ENCODE data around the gene NFS1. TPM values are rescaled to one million over a fixed set of nuclear protein-coding genes. Genes with fewer than 3 reads are reported as not detected.
"Not testable (repeated sequence)": the region's sequence is repeated elsewhere in the genome, so short reads cannot be mapped to it uniquely, and the experiment has no call there.

The NFS1 gene
- total RNA-seq, 1 experiment from 2014 or later: 75.8 TPM

DNA sequence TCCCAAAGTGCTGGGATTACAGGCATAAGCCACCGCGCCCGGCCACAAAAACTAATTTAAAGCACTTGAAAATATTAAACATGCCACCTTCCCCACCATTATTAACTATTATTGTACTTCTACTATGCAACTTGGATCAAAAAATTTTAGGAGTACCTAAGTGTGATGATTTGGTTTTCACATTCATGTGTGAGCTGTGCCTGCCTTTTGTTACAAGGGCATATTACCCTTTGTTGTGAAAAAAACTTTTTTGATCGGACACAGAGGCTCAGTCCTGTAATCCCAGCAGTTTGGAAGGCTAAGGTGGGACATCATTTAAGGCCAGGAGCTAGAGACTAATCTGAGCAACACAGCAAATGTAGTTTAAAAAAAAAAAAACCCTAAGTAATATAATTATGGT lies 17.2 kb upstream of the NFS1 start:
- ChIA-PET POLR2A (ENCODE audit: unreplicated experiment) (interaction anchor here (0.6 kb wide), 1 partner anchor 185 kb away, joined by 3 read pairs; no protein-coding TSS in a partner anchor), CTCF (no interaction called here)
- Histone ChIP-seq H3K9me2 (replicated peaks; ENCODE audit: low read length) (no peaks in the 10 kb centered on the region), H3K79me2 (ENCODE audit: low read length) (peaks cover 85% of the 10 kb centered on the region), H3K4me2 (ENCODE audit: low read length) (no peak overlapping the region), H3K9me3 (ENCODE audit: low read length) (no peaks in the 10 kb centered on the region), H3K36me3 (ENCODE audit: low read depth, low read length) (peaks cover 89% of the 10 kb centered on the region), H3K4me3 (ENCODE audit: low read length) (no peak overlapping the region), H3K27ac (ENCODE audit: low read length) (no peak overlapping the region), H2AFZ (ENCODE audit: low read length) (no peak overlapping the region), H3K9ac (ENCODE audit: low read length) (no peak overlapping the region), H3K4me1 (ENCODE audit: insufficient read depth, low read length) (no peaks in the 10 kb centered on the region), H3F3A (ENCODE audit: low read length, unreplicated experiment) (peaks cover 27% of the 10 kb centered on the region), H4K20me1 (ENCODE audit: low read length) (peaks cover 64% of the 10 kb centered on the region), H3K27me3 (ENCODE audit: low read length) (no peaks in the 10 kb centered on the region)
- ATAC-seq: no peak
- no peak for TF ChIP-seq EZH2phosphoT487 (IDR thresholded peaks at IDR 0.05; ENCODE audit: borderline replicate concordance, low read length)
- no peak for DNase-seq
- BruUV-seq (replicated peaks): no TSS peak
- intact Hi-C loops (cut with micrococcal nuclease): no loop called here

DNA sequence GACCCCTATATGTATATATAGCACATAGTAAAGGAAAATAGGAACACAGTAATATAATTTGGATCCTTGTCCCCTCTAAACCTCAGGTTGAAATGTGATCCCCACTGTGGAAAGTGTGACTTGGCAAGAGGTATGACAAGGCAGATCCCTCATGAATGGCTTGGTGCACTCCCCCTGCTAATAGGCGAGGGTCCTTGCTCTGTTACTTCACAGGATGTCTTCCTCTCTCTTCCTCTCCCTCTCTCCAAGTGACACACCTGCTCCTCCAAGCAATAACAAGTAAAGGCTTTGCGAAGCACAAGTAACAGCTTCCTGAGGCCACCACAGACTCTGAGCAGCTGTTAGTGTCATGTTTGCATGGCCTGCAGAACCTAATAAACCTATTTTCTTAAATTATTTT lies 16.5 kb upstream of the NFS1 start:
- CTCF ChIA-PET: no interaction called here
- ATAC-seq: no peak
- H3K27ac ChIP-seq (ENCODE audit: low read length): no peak overlapping the region
- H3K36me3 ChIP-seq (ENCODE audit: low read depth, low read length): peaks cover 89% of the 10 kb centered on the region
- H3K4me3 ChIP-seq (ENCODE audit: low read length): no peak overlapping the region
- H3F3A ChIP-seq (ENCODE audit: low read length, unreplicated experiment): peaks cover 31% of the 10 kb centered on the region
- no peaks in the 10 kb centered on the region for H3K27me3 ChIP-seq (ENCODE audit: low read length)
- no TSS peak for BruUV-seq (replicated peaks)
- peaks cover 65% of the 10 kb centered on the region for H4K20me1 ChIP-seq (ENCODE audit: low read length)
- no peak for DNase-seq
- H3K9me2 ChIP-seq (replicated peaks; ENCODE audit: low read length): no peaks in the 10 kb centered on the region
- no peak overlapping the region for H3K9ac ChIP-seq (ENCODE audit: low read length)
- POLR2A ChIA-PET (ENCODE audit: unreplicated experiment): no interaction called here
- TF ChIP-seq EZH2 (IDR thresholded peaks at IDR 0.05; ENCODE audit: low read length, unreplicated experiment) (no peak), EZH2phosphoT487 (IDR thresholded peaks at IDR 0.05; ENCODE audit: borderline replicate concordance, low read length) (no peak)
- TF ChIP-seq, protein P1, sequence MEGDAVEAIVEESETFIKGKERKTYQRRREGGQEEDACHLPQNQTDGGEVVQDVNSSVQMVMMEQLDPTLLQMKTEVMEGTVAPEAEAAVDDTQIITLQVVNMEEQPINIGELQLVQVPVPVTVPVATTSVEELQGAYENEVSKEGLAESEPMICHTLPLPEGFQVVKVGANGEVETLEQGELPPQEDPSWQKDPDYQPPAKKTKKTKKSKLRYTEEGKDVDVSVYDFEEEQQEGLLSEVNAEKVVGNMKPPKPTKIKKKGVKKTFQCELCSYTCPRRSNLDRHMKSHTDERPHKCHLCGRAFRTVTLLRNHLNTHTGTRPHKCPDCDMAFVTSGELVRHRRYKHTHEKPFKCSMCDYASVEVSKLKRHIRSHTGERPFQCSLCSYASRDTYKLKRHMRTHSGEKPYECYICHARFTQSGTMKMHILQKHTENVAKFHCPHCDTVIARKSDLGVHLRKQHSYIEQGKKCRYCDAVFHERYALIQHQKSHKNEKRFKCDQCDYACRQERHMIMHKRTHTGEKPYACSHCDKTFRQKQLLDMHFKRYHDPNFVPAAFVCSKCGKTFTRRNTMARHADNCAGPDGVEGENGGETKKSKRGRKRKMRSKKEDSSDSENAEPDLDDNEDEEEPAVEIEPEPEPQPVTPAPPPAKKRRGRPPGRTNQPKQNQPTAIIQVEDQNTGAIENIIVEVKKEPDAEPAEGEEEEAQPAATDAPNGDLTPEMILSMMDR (conservative IDR thresholded peaks at IDR 0.05; ENCODE audit: low read depth, low read length): no peak
- no peak overlapping the region for H3K4me2 ChIP-seq (ENCODE audit: low read length)
- H3K9me3 ChIP-seq (ENCODE audit: low read length): no peaks in the 10 kb centered on the region
- no peaks in the 10 kb centered on the region for H3K4me1 ChIP-seq (ENCODE audit: insufficient read depth, low read length)
- peaks cover 85% of the 10 kb centered on the region for H3K79me2 ChIP-seq (ENCODE audit: low read length)
- H2AFZ ChIP-seq (ENCODE audit: low read length): no peak overlapping the region
- intact Hi-C loops (cut with micrococcal nuclease): no loop called here

DNA sequence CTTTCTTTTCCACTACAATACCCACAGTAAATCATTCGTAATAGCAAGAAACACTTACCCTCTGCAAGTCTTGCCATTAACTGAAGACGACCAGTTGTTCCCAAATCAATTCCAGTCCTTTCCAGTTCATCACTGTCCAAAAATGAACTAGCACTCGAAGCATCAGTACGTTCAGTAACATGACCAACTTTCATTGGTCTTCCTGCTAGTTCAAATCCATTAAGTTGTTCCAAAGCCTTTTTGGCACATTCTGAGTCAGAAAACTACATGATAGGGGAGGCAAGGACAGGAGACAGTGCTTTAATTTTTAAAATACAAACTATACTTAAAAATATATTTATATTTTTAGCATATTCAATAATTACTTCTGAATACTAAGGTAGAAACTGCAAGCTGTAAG lies 15.0 kb upstream of the NFS1 start:
- peaks cover 89% of the 10 kb centered on the region for H3K36me3 ChIP-seq (ENCODE audit: low read depth, low read length)
- CTCF ChIA-PET: interaction anchor here (0.5 kb wide), 1 partner anchor 22 kb away, joined by 3 read pairs; no protein-coding TSS in a partner anchor
- TF ChIP-seq EZH2 (IDR thresholded peaks at IDR 0.05; ENCODE audit: low read length, unreplicated experiment) (no peak), EZH2phosphoT487 (IDR thresholded peaks at IDR 0.05; ENCODE audit: borderline replicate concordance, low read length) (no peak)
- TF ChIP-seq, protein P1 (conservative IDR thresholded peaks at IDR 0.05; ENCODE audit: low read depth, low read length): no peak

DNA sequence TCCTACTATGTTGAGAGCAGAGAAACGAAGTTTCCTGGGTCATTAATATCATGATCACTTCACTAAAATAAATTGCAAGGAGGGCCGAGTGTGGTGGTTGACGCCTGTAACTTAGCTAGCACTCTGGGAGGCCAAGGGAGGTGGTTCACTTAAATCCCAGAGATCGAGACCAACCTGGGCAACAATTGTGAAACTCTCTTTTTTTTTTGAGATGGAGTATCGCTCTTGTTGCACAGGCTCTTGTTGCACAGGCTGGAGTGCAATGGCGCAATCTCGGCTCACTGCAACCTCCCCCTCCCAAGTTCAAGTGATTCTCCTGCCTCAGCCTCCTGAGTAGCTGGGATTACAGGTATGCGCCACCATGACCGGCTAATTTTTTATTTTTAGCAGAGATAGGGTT lies 14.0 kb upstream of the NFS1 start:
- H3F3A ChIP-seq (ENCODE audit: low read length, unreplicated experiment): peaks cover 41% of the 10 kb centered on the region
- H3K9ac ChIP-seq (ENCODE audit: low read length); POLR2A ChIA-PET (ENCODE audit: unreplicated experiment); H3K4me2 ChIP-seq (ENCODE audit: low read length); CTCF ChIA-PET; DNase-seq; H3K4me3 ChIP-seq (ENCODE audit: low read length); H2AFZ ChIP-seq (ENCODE audit: low read length); BruUV-seq (replicated peaks); H3K4me1 ChIP-seq (ENCODE audit: insufficient read depth, low read length); H3K9me2 ChIP-seq (replicated peaks; ENCODE audit: low read length); H3K27ac ChIP-seq (ENCODE audit: low read length); H3K27me3 ChIP-seq (ENCODE audit: low read length); H3K9me3 ChIP-seq (ENCODE audit: low read length); intact Hi-C loops (cut with micrococcal nuclease); ATAC-seq: not testable (repeated sequence)
- H3K79me2 ChIP-seq (ENCODE audit: low read length): peaks cover 77% of the 10 kb centered on the region
- H4K20me1 ChIP-seq (ENCODE audit: low read length): peaks cover 65% of the 10 kb centered on the region
- H3K36me3 ChIP-seq (ENCODE audit: low read depth, low read length): peaks cover 91% of the 10 kb centered on the region

More for the DNA sequence above, 15.0 kb upstream of the NFS1 start:
- Histone ChIP-seq H3K4me1 (ENCODE audit: insufficient read depth, low read length) (no peaks in the 10 kb centered on the region), H3K79me2 (ENCODE audit: low read length) (peaks cover 80% of the 10 kb centered on the region), H3K9me2 (replicated peaks; ENCODE audit: low read length) (no peaks in the 10 kb centered on the region), H3K4me2 (ENCODE audit: low read length) (no peak overlapping the region), H3F3A (ENCODE audit: low read length, unreplicated experiment) (peaks cover 31% of the 10 kb centered on the region), H2AFZ (ENCODE audit: low read length) (no peak overlapping the region), H4K20me1 (ENCODE audit: low read length) (peaks cover 65% of the 10 kb centered on the region), H3K9ac (ENCODE audit: low read length) (no peak overlapping the region), H3K27ac (ENCODE audit: low read length) (no peak overlapping the region), H3K9me3 (ENCODE audit: low read length) (no peaks in the 10 kb centered on the region), H3K4me3 (ENCODE audit: low read length) (no peak overlapping the region), H3K27me3 (ENCODE audit: low read length) (no peaks in the 10 kb centered on the region)
- POLR2A ChIA-PET (ENCODE audit: unreplicated experiment): no interaction called here
- intact Hi-C loops (cut with micrococcal nuclease): no loop called here
- DNase-seq (no peak), ATAC-seq (no peak)
- BruUV-seq (replicated peaks): no TSS peak

All from PC-3 (cell line).